Measurements from ENCODE around the gene MLLT3. TPM values are rescaled to one million over a fixed set of nuclear protein-coding genes. Genes with fewer than 3 reads are reported as not detected.

MLLT3 gene
- total RNA-seq, 2 donors from 2014 or later, result 5.6 to 5.7 TPM

GRCh38 chr9:20377790-20378189, 244.5 kb downstream of the MLLT3 start:
- H3K27ac ChIP-seq, result no peak overlapping the region
- intact Hi-C loops (cut with DNase I), result no loop called here
- H3K4me3 ChIP-seq, result no peak overlapping the region
- ATAC-seq, result no peak
- DNase-seq, result no peak
- TF ChIP-seq CTCF (IDR thresholded peaks at IDR 0.05) (no peak), POLR2A (IDR thresholded peaks at IDR 0.05) (no peak)
- H3K36me3 ChIP-seq (replicated peaks in 1 of 2; ENCODE audit: insufficient read depth in 1 of 2, low read depth in 2 of 2), result no peaks in the 10 kb centered on the region
- H3K27me3 ChIP-seq, result no peaks in the 10 kb centered on the region
- no peaks in the 10 kb centered on the region for H3K4me1 ChIP-seq
- H3K9me3 ChIP-seq, result no peaks in the 10 kb centered on the region

GRCh38 chr9:20376731-20377375, 245.4 kb downstream of the MLLT3 start:
- TF ChIP-seq CTCF (IDR thresholded peaks at IDR 0.05) (no peak), POLR2A (IDR thresholded peaks at IDR 0.05) (no peak)
- ATAC-seq (no peak), DNase-seq (no peak)
- no peak overlapping the region for H3K27ac ChIP-seq
- 78 to 85% methylated on average over 4 of the region's 4 CpGs for WGBS, 2 donors
- H3K36me3 ChIP-seq (replicated peaks in 1 of 2; ENCODE audit: insufficient read depth in 1 of 2, low read depth in 2 of 2), result no peaks in the 10 kb centered on the region
- no peaks in the 10 kb centered on the region for H3K9me3 ChIP-seq
- H3K4me1 ChIP-seq, result no peaks in the 10 kb centered on the region
- intact Hi-C loops (cut with DNase I), result no loop called here
- H3K4me3 ChIP-seq, result no peak overlapping the region
- H3K27me3 ChIP-seq, result no peaks in the 10 kb centered on the region

- intact Hi-C loops (cut with DNase I), result no loop called here
- WGBS, 2 donors, result 75 to 80% methylated on average over 4 of the region's 4 CpGs
- Histone ChIP-seq H3K4me3 (no peak overlapping the region), H3K27ac (no peak overlapping the region), H3K36me3 (replicated peaks in 1 of 2; ENCODE audit: insufficient read depth in 1 of 2, low read depth in 2 of 2) (no peaks in the 10 kb centered on the region), H3K9me3 (no peaks in the 10 kb centered on the region), H3K4me1 (no peaks in the 10 kb centered on the region), H3K27me3 (no peaks in the 10 kb centered on the region)
- TF ChIP-seq POLR2A (IDR thresholded peaks at IDR 0.05), result no peak
- TF ChIP-seq CTCF (IDR thresholded peaks at IDR 0.05), result no peak
- DNase-seq (no peak), ATAC-seq (no peak)
Measured at GRCh38 chr9:20376042-20376441, 246.3 kb downstream of the MLLT3 start.

GRCh38 chr9:20373263-20373662, 249.0 kb downstream of the MLLT3 start:
- Histone ChIP-seq H3K4me3 (no peak overlapping the region), H3K9me3 (no peaks in the 10 kb centered on the region), H3K4me1 (no peaks in the 10 kb centered on the region), H3K36me3 (replicated peaks in 1 of 2; ENCODE audit: insufficient read depth in 1 of 2, low read depth in 2 of 2) (no peaks in the 10 kb centered on the region), H3K27ac (no peak overlapping the region), H3K27me3 (no peaks in the 10 kb centered on the region)
- ATAC-seq (no peak), DNase-seq (no peak)
- TF ChIP-seq POLR2A (IDR thresholded peaks at IDR 0.05) (no peak), CTCF (IDR thresholded peaks at IDR 0.05) (no peak)
- 41 to 65% methylated on average over 1 of the region's 1 CpG for WGBS, 2 donors
- intact Hi-C loops (cut with DNase I), result no loop called here

- no peak for DNase-seq
- Histone ChIP-seq H3K27ac (no peak overlapping the region), H3K4me1 (no peaks in the 10 kb centered on the region), H3K9me3 (no peaks in the 10 kb centered on the region), H3K36me3 (replicated peaks in 1 of 2; ENCODE audit: insufficient read depth in 1 of 2, low read depth in 2 of 2) (no peaks in the 10 kb centered on the region), H3K4me3 (no peak overlapping the region), H3K27me3 (no peaks in the 10 kb centered on the region)
- 91 to 100% methylated on average over 1 of the region's 1 CpG for WGBS, 2 donors
- ATAC-seq, result no peak
- TF ChIP-seq POLR2A (IDR thresholded peaks at IDR 0.05), result no peak
- TF ChIP-seq CTCF (IDR thresholded peaks at IDR 0.05), result no peak
- intact Hi-C loops (cut with DNase I), result no loop called here
Measured at GRCh38 chr9:20369391-20369790, 252.9 kb downstream of the MLLT3 start.

Measured in body of pancreas (tissue), 4 donors.